GM21390 (cell line): ENCODE results near the gene RALGPS1.

Source experiments
- ATAC-seq: cut with Tn5 transposase; IDR thresholded peaks from one replicate; pipeline ENCODE4 v1.9.1; 2021; ENCODE audit not compliant: unreplicated experiment

Gene RALGPS1

DNA sequence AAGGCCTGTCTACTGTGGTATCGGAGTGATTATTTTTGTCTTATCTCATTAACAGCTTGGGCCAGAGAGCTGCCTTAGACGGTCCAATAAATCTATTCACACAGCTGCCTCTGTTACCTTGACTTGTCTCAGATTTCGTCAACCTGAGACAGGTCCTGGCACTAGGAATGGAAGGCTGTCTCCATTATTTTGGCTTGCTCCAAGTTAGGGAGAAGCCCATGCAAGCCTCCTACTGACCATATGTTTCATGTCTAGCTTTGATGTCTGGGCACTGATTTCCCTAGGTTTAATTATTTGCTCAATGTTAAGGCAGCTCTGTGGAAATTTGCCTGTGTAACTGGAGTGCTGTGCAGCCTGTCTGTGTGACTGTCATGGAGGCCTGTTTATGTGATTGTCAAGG, 12.4 kb upstream of the RALGPS1 start:
- ATAC-seq, result no peak

DNA sequence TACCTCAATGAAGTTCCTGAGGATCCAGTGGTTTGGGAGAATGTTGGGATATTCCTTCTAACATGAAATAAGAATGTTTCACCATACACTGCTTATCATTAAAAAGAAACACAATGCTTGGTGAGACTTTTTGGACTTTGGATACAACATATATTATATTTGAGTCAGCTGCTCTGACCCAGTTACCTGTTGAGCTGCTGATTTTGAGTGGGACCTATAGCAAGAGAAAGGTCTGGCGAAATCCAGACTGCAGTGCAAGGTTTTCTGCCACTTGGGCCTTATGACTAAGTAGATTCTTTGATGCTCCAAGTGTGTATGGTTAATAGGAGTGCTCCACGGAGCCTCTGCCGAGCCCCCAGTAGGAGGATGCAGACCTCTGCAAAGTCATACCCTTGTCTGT, 10.0 kb upstream of the RALGPS1 start:
- no peak for ATAC-seq

DNA sequence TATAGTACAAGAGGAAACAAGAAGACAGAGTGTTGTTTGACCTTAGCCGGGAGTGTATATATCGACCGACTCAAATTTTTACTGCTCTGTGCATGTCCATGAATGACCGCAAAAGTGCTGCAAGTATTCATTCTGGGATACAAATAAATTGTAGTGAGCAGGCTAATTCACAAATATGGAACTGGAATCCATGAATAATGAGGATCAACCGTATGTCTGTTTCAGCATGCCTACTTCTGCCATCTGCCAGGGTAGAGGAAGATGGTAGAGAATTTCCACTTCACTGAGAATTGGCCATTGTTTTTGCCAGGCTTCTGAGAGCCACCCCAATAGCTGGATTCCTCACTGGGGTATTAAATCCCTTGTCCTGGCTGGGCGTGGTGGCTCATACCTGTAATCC, 8.5 kb upstream of the RALGPS1 start:
- ATAC-seq, result no peak

DNA sequence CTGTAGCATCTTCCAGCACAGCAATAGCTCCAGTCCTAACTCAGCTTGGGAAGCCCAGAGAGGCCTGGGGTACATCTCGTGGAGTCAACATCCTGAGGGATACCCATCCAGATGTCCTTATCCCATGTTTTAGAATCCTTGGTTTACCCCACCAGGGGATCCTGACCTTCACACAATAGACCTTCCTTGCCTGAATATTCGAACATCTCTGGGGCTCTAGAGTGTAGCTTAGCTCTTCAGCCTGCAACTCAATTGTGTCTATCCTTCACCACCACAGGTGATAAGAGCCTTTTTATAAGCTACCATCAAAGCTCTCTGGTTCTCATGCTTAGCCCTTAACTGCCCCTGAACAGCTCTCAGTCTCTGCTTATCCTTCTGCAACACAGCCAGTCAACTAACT, 7.5 kb upstream of the RALGPS1 start:
- ATAC-seq, result no peak

DNA sequence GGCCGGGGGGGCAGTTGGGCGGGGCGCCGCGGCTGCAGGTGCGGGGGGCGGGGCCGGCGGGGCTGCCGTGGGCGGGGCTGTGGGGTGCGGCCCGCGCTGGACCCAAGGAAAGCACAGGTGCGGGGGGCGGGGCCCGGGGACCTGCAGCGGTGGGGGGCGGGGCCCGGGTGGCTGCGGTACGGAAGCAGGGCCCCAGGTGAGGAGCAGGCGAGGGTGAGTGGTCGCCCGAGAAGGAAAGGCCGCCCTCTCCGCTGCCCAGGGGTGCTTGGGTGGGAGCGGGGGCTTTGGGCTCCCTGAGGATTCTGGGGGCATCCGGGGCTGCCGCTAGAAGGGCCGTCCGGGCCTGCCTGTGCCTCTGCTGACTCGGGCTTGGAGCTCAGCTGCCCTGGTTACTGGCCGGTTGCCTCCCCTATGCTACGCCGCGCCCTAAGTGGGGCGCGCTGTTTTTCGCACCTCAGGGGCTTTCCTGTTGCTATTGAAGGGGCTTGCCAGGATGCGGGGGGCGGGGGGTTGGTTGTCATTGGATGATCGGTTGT, 767 bp downstream of the RALGPS1 start:
- peak; percentile 7 for ATAC-seq

DNA sequence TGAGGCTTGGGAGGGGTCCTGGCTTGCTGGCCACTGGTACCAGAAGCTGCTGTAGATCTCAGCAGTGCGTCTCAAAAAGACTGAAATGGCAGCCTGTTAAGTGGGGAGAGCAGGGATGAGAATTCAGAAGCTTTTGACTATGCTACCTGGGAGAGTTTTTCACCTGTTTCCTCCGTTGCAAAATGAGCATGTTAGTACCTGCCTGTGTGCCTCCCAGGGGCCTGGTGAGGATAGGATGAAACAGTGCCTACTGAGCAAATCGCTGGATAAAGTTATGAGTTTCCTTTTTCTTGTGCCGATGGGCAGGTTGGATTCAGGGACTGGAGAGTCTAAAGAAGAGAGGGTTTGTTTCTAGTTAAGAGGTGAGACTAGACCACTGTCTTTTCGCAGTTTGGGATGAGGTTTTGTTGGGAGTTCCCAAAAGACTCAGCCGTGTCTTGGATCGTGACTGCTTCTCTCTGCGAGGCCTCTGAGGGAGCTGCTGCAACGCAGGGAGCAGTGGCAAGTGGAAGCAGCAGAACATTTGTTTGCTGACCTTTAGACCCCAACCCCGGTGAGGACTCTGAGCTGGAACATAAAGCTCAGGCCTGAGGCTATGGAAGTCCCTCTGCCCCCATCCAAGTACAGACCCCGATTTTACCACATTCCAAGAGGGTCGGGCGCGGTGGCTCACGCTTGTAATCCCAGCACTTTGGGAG, 1.4 kb downstream of the RALGPS1 start:
- ATAC-seq, result no peak

DNA sequence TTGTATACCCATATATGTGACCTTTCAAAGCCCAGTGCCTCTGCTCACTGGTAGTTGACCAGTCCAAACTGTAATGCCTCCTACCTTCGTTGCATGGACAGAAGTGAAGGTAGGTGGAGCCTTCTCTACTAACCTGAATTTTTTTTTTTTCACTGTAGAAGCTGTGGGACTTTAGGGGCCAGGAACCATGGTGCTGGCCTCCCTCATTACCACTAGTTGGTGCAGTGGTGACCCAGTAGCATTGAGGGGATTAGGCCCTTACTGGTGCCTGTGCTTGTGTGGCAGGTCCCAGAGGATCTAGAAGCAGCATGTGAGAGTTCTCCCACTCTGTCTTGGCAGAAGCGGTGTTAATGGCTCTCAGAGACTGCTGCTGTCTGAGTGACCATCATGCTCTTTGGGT, 2.3 kb downstream of the RALGPS1 start:
- ATAC-seq, result no peak

DNA sequence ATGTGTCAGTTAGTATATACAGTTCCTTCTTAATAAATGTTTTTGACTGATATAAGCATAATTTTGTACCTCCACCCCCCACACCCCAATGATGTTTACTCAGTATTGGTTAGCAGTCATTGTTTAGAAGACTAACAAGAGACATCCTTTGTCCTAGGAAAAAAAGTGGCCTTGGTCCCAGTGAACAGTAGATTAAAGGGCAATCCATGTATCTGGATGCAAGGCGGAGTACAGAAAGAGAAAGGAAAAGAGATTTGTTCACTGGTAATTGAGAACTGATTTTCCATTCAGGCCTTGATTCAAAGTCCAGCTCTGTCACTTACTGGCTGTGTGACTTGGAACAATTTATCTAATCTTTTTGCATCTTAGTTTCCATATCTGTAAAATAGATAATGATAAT, 4.6 kb downstream of the RALGPS1 start:
- no peak for ATAC-seq

DNA sequence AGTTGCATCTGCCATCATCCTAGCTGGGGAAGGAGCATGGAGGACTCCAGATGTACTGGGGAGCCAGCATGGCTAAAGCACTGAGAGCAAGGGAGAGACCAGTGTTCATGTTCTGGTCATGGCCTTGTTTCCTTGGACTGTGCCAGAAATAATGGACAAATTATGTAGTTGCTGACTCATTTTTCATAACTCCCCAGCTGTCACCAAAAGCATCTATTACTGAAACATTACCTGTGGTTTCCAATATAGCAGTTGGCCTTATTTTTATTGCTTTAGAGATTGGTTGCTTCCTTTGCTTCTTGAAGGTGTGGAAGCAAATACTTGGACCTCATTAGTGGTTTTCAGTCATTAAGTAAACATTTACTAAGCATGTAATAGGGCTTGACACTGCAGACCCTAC, 11.3 kb downstream of the RALGPS1 start:
- no peak for ATAC-seq

DNA sequence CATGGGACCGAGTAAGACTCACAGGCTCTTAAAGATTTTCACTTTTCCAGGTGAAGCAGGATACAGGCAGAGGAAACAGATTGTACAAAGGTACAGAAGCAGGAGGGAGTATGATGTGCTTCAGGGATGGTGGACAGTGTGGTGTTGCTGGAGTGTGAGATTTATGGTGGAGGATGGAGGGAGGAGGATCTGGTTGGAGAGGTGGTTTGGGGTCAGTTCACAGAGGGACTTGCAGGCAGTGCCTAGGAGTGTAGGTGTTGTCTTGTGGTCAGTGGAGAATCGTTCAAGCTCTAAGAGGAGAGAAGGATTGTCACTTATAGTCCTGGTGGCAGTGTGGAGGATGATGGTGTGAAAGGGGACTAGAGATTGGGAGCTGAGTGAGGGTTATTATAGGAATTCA, 11.8 kb downstream of the RALGPS1 start:
- ATAC-seq, result no peak

DNA sequence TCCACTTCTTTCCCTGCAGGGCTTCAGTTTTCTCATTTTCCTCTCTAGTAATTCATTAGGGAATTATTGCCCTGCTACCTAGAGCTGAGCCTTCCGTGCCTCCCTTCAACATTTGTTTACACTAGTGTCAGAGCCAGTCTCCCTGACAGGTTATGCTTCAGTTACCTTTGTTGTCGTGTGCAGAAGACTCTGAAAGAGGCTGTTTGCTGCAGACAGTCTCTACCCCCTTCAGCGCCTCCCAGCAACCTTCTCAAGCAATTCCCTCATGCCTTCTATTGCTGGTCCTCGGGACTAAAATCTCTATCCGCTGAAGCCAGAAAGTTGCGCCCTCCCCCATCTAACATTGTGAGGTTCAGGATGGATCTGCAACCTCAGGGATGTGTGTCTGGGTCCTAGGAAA, 12.8 kb downstream of the RALGPS1 start:
- no peak for ATAC-seq

DNA sequence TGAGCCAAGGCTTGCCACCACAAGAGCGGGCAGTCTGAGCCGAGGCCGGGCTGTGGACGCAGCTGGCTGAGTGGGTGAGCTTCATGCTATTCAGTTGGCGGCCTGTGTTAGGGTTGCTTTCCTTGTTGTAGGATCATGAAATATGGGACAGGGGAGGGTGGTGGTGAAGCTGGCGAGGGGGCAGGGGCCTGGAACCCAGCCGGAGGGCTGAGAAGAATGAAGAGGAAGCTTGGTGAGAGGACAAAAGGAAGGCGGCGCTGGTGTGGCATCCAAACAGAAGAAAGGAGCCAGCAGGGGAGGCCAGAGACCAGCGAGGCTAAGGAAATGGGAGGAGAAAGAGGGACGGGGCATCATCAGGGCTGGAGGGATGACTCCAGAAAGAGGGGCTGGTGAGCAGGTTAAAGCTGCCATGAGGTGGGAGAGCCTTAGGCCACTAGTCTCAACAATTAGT, 18.3 kb downstream of the RALGPS1 start:
- ATAC-seq, result no peak

DNA sequence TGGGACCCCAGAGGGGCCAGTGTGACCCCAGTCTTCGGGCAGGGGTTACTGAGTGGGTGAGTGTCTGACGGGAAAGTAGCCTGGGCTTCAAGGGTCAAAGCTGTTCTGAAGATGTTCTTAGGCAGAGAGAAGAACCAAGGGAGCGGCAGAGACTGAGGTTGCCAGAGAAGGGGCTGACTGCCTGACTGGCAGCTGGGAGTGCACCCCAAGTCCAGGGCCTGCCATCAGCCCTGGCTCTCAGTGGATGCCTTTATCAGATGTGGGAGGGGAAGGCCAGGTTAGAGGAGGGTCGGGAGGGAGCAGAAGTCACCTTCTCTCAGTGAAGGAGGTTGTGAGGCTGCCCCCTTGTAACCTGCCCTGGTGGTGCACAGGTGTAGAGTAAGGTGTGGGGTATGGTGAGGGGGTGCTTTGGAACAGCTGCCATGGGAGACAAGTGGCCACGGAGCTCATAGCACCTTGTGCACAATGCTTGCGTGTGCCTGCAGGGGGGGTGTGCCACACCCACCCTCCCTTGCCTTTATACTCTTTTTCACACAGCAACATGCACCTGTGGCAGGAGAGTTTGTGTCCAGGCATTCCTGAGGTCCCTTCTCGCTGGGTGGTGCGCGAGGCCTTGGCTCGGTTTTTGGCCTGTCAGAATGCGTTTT, 18.9 kb downstream of the RALGPS1 start:
- ATAC-seq, result no peak

DNA sequence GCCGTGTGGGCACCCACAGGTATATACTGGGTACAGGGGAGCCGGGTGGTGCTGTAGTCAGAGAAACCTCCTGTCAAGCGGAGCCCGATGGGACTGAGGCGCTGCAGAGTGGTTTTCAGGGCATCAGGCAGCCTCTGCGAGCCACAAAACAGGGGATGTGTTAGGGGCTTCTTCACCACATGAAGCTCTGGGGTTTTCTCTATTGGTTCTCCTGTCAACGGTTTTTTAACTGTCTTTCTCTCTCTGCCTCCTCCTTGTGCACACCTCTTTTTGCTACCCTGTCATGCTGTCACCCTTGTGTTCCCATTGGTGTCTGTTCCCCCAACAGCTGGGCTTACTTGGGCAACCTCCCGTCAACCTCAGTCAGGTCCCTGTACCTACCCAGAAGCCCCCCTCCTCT, 19.9 kb downstream of the RALGPS1 start:
- no peak for ATAC-seq

DNA sequence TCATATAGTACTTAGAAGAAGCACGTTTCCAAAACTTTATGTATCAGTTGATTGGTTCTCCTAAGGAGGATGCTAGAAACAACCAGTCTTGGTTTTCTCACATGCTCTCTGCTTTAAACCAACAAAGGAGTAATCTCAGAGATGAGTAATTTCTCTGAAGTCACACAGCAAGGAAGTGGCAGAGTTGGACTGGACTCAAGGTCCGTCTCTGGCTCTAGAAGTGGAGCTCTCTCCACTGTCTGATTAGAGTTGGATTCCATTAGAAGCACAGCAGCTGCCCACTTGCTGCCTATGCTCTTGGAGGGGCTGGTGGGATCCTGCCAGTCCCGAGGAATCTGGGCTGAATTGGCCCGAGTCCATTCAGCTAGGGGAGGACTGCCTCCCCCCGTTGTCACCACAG, 21.0 kb downstream of the RALGPS1 start:
- no peak for ATAC-seq

DNA sequence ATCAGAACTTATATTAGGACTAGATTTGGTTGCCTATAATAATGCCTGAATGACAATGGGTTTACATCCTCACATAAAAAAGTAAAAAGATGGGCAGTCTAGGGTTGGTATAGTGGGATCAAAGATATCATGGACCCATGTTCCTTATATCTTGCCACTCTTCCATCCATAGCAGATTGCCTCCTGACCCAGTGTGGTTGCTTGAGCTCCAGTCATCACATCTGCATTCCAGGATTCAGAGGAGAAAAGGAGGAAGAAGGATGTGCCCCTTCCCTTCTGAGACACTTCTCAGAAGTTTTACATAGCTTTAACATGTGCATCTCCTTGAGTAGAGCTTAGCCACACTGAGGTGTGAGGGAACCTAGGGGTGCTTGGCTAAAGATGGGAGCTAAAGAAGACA, 22.9 kb downstream of the RALGPS1 start:
- no peak for ATAC-seq

DNA sequence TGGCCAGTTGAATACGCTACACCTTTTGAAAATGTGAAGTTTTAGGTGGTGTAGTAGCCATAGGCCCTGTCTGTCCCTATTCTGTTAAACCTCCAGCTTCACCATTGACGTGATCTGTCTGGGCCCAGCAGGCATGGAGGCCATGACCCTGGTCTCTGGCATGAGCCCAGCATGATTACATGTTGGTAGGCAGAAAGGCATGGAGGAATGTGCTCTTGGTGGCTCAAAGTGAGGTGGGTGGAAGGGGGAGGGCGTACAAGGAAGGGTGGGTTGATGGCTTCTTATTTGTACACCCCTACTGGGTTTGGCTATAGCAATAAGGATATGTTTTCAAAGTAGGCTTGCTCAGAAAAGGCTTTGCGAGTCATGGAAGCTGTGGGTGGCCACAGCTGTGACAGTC, 23.7 kb downstream of the RALGPS1 start:
- no peak for ATAC-seq

DNA sequence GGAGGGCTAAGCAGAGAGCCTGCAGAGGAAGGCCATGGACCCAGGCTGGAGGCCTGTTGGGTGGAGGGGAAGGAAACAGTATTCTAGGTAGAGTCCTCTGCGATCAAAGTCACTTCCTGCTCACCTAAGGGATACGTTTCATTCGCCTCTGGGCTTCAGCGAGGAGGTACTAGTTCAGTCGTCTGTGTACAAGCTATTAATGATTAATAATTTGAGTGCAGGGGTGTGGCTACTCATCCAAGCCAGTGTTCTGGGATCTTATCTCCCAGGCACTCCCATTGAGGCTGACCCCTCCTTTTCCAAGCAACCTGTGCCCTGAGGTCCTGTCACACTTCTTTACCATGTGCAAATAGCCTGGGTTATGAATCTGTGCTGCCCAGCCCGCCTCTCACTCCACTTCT, 25.2 kb downstream of the RALGPS1 start:
- no peak for ATAC-seq

DNA sequence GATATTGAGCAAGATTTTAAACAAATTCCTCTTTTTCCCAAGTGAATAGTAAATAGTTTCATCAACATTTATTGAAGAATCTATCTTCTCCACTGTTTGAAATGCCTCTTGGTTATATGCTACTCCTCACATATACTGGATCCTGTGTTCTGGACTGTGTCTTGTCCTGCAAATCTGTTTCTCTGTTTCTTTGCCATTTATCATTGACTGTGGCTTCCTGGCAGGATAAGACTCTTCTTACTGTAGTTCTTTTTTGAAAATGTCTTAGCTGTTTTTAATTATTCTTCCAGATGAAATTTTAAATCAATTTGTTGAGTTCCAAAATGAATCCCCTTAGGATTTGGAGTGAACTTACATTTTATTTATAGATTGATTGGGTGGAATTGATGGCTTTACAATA, 27.8 kb downstream of the RALGPS1 start:
- no peak for ATAC-seq

DNA sequence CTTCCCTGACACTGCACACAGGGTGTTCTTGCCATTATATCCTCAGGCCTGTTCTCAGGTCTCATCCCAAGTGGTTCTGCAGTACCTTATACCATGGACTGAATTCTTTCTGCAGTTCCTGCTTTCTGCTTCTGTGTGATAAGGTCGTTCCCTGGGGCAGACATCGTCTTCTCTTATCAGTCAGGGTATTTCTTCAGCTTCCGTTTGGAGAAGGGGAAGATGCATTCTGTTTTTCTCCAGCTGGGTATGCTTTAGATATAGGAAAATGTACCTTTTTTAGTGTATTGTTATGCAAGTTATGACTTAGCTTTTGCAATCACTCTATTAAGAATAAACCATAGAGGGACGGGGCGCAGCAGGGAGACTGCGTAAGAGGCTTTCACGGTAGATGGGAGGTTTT, 31.1 kb downstream of the RALGPS1 start:
- no peak for ATAC-seq

DNA sequence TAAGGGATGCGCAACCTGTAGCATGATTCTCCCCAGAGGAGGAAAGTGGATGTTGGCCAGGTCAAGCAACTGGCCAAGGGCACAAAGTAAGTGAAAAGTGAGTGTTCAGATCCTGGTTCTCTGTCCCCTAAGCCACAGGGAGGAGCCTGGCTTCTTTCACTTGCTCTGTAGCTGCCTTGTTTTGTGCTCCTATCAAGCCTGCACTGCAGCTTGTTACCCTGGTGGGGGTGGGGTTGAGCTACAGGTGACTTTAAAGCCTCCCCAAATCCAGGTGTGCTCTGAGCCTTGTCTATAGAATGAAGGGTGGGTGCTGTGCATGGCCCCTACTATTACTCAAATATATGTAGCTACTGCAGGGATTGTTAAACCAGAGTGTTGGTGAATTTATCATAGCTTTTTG, 32.9 kb downstream of the RALGPS1 start:
- ATAC-seq, result no peak

DNA sequence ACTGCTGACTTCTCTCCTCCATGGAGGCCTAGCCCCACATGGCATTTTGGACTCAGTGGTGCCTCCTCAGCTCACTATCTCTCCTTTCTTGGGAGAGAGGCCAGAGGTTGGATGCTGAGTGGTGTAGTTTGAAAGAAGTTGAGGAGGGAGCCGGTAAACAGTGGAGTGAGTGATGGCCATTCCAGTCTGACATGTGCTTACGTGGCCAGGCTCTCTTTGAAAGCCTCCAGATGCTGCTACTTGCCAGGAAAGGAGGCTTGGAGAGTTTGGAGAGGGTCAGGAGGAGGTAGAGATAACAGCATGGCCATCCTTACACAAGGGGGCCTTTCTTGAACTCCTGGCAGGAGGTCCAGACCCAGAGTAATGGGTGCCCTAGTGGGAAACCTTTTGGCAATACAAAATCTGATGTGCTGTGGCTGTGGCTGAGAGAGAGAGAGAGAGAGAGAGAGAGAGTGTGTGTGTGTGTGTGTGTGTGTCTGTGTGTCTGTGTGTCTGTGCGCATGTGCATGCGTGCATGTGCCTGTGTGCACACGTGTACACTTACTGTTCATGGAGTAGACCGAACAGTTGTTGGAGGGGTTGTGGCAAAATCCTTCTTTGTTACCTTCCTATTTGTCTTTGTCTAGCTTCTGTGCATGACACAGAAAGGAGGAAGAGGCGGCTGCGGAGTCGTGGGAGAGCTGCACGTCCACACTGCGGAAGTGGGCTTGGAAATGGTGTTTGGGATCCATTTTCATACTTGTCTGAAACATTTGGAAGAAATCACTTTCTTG, 37.8 kb downstream of the RALGPS1 start:
- no peak for ATAC-seq
